Kidney epithelial cell (primary cell): ENCODE measurements around the gene ZC3H12D. TPM values are rescaled to one million over a fixed set of nuclear protein-coding genes. Genes with fewer than 3 reads are reported as not detected.
"Not testable (repeated sequence)": the region's sequence is repeated elsewhere in the genome, so short reads cannot be mapped to it uniquely, and the experiment has no call there.

Experiments used
- DNase-seq: peaks from one replicate; pipeline ENCODE4 v3.0.0-alpha.2; 2010; ENCODE audit warnings: low read depth
- H3K27me3 ChIP-seq: 2 replicates; pipeline ENCODE4 v1.6.0; 2011; ENCODE audit warnings: low read length; ENCODE audit not compliant: control insufficient read depth, insufficient read depth
- H3K36me3 ChIP-seq: 2 replicates; pipeline ENCODE4 v1.5.1; 2011; ENCODE audit warnings: low read length; ENCODE audit not compliant: control insufficient read depth, insufficient read depth
- H3K4me3 ChIP-seq: 2 replicates; pipeline ENCODE4 v1.5.1; 2011; ENCODE audit warnings: low read depth, mild to moderate bottlenecking, control low read depth, low read length
- CTCF ChIP-seq: IDR thresholded peaks from 2 replicates; pipeline ENCODE4 v1.5.1; 2011; ENCODE audit warnings: mild to moderate bottlenecking, moderate library complexity, low read length, control low read depth, inconsistent platforms; ENCODE audit not compliant: insufficient read depth, poor library complexity, severe bottlenecking
- total RNA-seq: library from RNA; depleted of rRNA; stranded (reverse); fragments of >200 nt; gene quantifications from 2 replicates; pipeline ENCODE4 v1.2.3, GENCODE V29; 2015

ZC3H12D gene
- total RNA-seq, 1 donor from 2014 or later, result not detected

DNA sequence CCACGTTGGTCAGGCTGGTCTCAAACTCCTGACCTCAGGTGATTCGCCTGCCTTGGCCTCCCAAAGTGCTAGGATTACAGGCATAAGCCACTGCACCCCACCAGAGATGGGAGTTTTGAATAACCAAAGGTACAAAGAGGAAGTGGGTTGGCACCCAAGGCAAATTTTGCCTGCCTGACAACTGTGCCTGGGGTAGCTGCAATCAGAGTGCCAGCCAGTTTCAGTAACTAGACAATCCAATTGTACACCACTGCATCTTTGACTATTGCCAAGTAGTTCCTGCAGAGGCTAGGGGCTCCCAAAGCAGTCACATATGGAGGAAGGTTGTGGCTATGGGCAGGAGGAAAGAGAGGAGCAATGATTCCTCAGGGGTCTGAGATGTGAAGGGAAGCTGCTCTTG is 16.6 kb downstream of the ZC3H12D start:
- no peak for TF ChIP-seq CTCF
- no peak for DNase-seq
- Histone ChIP-seq H3K36me3 (no peaks in the 10 kb centered on the region), H3K27me3 (peaks cover 6% of the 10 kb centered on the region), H3K4me3 (no peak overlapping the region)

- peaks cover 6% of the 10 kb centered on the region for H3K27me3 ChIP-seq
- DNase-seq, result no peak
- H3K4me3 ChIP-seq, result no peak overlapping the region
- no peak for TF ChIP-seq CTCF
- no peaks in the 10 kb centered on the region for H3K36me3 ChIP-seq
Observed at GRCh38 chr6:149467265-149467664, 17.5 kb downstream of the ZC3H12D start.

- no peak for TF ChIP-seq CTCF
- no peaks in the 10 kb centered on the region for H3K36me3 ChIP-seq
- no peak for DNase-seq
- H3K4me3 ChIP-seq, result no peak overlapping the region
- H3K27me3 ChIP-seq, result peaks cover 6% of the 10 kb centered on the region
Observed at GRCh38 chr6:149464411-149464810, 20.4 kb downstream of the ZC3H12D start.

GRCh38 chr6:149463781-149464180 is 21.0 kb downstream of the ZC3H12D start:
- no peak for TF ChIP-seq CTCF
- Histone ChIP-seq H3K27me3 (peaks cover 6% of the 10 kb centered on the region), H3K36me3 (no peaks in the 10 kb centered on the region), H3K4me3 (no peak overlapping the region)
- DNase-seq, result no peak

DNA sequence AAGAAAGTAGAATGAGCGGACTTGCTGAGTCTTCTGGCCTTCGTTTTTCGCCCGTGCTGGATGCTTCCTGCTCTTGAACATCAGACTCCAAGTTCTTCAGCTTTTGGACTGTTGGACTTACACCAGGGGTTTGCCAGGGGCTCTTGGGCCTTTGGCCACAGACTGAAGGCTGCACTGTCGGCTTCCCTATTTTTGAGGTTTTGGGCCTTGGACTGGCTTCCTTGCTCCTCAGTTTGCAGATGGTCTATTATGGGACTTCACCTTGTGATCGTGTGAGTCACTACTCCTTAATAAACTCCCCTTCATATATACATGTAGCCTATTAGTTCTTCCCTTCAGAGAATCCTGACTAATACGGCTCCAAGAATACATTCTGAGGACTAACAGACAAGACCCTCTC is 22.1 kb downstream of the ZC3H12D start:
- H3K27me3 ChIP-seq, DNase-seq, H3K4me3 ChIP-seq, H3K36me3 ChIP-seq: not testable (repeated sequence)

- TF ChIP-seq CTCF, result no peak
- no peak for DNase-seq
- Histone ChIP-seq H3K36me3 (no peaks in the 10 kb centered on the region), H3K27me3 (no peaks in the 10 kb centered on the region), H3K4me3 (no peak overlapping the region)
Observed at GRCh38 chr6:149461670-149462069, 23.1 kb downstream of the ZC3H12D start.

DNA sequence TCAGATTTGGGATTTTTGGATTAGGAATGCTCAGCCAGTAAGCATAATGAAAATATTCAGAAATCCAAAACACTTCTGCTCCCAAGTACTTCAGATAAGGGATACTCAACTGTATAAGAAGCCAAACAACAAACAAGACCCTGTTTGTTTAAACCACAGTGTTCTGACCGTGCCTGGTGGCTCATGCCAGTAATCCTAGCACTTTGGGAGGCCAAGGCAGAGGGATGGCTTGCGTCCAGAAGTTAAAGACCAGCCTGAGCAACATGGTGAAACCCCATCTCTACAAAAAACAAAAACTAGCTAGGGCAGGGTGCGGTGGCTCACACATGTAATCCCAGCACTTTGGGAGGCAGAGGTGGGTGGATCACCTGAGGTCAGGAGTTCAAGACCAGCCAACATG is 24.6 kb downstream of the ZC3H12D start:
- not testable (repeated sequence) for H3K36me3 ChIP-seq, H3K27me3 ChIP-seq, H3K4me3 ChIP-seq, DNase-seq
